ENCODE measurements around the gene ERBIN.
"Not testable (repeated sequence)": the region's sequence is repeated elsewhere in the genome, so short reads cannot be mapped to it uniquely, and the experiment has no call there.

ERBIN gene

DNA sequence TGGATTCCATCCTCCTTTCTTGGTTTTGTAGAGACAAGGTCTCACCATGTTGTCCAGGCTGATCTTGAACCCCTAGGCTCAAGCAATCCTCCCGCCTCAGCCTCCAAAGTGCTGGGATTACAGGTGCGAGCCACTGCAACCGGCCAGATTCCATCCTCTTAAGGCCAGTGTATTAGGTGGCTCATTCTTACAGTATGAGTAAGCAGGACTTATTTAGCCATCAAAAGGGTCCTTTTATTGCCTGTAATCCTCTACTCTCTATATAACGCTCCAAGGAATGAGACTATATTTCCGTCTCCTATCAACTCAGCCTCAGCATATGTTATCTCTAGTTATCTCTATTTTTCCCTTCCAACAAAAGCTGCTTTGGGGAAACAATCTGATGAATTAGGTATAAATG lies 3.0 kb upstream of the ERBIN start:
- DNase-seq = no peak

DNA sequence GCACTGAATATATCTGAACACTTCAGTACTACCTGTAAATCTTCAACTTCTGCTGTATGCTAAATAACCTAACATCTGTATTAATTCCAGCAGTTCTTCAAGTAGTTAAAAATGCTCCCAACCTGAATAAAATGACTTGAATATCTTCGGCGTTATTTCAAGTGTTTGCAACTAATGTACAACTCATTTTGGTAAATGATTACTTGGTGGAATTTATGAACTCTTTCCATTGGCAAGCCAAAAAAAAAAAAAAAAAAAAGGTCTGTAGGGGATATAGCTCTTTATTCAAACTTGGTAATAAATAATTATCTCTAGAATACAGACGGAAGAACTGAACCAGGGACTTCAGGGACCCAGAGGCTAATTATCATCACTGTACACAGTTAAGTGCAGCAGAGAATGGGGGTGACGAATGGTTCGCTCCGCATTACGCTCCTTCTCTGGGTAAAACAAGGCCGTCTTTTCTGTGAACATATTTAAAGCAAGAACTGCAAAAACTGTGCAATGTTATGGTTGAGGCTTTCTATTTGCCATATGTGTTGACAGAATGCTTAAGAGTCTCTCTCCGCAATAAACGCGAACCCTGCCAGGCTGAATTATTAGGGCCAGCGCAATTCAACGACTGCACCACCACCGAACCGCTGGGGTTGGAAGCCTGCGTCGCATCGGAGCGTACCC lies 1.9 kb upstream of the ERBIN start:
- DNase-seq = no peak

DNA sequence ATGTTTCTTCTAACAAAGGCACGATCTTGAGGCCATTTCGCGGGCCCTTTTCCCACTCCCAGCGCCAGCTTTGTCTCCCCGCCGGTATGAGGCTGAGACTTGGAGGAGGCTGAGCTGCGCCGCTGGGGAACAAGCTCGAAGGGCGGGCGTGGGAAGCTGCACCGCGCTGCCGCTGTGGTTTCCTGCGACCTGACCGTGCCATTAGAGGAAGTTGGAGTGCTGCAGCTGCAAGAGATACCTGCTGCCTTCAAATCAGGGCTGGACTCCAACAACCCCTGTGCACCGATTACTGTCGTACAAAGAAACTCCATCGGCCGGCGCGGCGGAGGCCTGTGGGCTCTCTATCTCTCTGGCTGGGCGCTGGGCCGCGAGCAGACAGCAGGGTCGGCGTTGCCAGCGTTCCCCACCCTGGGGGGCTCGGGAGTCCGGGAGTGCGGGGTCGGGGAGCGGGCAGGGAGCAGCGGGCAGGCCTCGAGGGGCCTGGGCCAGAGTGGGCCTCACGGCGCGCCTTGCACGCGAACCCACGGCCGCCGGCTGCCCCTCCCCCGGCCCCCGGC lies 1.3 kb upstream of the ERBIN start:
- no peak for DNase-seq

DNA sequence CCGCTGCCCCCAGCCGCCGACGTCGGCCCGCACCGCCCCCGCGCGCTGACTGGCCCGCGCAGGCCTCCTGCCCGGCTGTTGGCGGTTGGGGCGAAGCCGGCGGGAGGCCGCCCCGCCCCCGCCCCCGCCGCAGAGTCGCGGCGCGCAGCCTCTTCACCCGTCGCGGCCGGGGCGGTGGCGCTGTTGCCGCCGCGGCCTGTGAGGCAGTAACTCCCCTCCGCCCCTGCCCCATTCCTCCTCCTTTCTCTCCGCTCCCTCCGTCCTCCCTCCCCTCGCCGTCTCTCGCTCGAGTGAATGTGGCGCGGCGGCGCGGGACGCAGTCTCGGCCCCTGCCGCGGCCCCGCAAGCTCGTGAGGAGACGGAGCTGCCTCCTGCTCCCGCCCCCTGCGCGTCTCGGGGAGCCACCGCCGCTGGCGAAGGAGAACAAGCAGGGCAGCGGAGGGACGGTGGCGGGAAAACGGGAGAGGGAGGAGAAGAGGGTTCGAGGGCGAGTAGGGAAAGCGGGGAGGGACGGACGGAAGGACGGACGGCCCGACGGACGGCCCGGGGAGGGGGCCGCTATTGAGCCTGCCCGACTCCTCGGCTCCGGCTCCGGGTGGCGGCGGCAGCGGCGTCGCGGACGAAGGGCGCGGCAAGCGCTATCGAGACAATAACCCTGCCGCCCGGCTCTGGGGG lies 637 bp upstream of the ERBIN start:
- DNase-seq = peak; percentile 43

DNA sequence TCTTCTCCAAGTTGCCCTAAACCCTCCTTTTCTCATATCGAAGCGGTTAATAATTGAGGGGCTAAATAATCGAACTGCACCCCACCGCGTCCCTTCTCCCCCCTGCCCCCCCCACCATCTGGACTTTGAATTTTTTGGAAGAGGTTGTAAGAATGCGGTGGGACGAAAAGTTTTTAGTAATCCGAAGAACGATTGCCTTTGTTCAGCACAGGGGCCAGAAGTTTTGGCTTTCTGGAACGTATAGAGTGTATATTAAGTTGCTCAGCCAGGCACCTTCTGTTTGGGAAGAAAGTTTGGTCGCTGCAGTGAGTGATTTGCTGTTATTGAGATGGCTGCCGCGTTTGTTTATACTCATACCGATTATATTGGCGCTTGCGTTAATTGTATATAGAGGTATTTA lies 518 bp downstream of the ERBIN start:
- no peak for DNase-seq

DNA sequence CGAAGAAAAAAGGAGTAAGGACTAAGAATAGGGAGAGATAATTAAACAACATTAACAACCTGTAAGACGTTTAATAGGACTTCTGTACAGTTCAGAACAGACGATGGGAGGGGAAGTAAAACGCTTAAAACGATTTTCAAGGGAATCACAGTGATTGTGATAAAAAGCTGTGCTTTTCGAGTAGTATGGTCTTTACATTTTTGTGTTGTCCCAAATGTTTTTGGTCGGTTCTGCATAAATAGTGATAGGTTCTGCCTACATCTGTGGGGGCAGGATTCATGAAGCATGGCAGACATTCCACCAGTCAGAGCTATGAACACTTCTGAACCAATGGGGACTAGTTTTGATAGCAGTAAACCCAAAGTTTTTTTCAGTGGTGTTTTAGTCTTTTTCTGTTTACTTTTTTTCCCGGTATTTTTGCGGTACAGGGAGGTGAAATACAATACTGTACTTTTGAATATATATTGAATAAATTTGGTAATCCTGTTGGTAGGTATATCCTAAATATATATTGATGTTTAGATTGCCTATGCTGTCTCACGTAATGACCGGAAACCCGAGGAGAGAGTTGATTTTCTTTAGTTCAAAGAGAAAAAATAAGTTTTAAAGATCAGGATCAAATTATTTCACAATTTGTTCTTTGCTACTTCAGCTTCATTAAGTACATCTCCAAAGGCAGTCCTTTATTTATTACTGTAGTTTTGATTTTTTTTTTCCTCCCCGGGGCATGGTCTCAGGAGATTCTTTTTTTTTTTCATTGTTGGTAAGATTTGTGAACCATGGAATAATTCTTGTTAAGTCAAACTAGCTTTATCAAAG lies 1.3 kb downstream of the ERBIN start:
- no peak for DNase-seq

DNA sequence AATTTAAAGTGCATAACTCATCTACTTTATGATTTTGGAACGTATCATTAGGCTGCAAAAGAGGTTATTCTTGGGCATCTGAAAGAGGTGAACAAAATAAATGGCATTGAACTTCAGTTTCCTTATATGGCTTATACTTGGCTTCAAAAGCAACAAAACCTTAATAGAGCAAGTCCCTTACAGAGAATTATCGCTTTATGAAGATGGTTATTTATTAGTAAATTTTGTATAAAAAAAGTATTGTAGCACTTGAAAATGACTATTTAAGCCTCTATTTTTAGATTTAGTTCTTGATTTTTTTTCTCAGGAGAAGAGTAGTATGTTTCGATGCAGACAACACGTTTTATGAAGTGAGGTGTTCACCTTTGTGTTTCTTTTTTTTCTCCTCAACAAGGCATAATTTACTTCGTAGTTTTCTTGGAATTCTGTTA lies 2.0 kb downstream of the ERBIN start:
- DNase-seq = no peak

DNA sequence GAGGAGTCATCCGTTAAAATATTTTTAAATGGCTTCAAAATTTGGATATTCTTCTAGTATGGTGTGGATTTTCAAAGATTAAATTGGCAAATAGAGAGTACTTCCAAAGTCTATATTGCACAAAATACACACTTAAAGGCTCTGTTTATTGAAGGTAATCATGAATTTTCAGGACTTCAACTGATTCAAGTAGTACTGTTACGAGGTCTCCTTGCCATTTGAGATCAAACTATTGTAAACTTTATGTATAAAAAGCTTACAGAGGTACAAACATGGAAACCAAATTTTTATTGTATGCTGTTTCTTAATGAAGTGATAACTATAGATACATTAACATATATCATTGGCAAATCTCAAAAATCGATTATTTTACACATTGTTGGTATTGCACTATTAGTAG lies 2.5 kb downstream of the ERBIN start:
- DNase-seq = no peak

DNA sequence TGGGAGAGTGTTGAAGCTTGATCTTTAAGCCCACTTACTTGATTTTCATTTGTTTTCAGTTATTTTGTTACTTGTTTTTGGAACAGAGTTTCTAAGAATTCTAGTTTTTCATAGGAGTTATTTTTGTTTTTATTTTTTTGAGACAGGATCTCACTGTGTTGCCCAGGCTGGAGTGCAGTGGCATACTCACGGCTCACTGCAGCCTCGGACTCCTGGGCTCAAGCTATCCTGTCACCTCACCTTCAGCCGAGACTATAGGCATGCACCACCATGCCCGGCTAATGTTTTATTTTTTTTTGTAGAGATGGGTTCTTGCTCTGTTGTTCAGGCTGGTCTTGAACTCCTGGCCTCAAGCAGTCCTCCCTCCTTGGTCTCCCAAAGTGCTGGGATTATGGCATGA lies 6.3 kb downstream of the ERBIN start:
- no peak for DNase-seq

DNA sequence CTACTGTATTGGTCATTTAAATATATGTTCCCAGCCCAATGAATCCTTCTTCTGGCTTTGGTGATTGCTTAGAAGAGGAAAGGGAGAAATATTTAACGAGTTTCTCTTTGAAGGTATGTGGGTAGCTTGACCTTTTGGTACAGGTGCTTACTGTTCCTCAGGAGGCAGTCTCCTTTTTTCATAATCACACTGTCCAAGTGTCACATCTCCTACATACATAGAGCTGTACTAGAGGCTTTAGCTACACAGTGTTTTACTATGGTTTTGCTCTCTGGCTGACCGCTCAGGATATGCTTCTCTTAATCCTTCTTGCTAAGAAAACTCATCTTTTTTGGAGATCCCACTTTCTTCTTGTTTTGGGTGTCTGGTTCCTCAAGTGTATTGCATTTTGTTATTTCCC lies 6.9 kb downstream of the ERBIN start:
- DNase-seq = no peak

DNA sequence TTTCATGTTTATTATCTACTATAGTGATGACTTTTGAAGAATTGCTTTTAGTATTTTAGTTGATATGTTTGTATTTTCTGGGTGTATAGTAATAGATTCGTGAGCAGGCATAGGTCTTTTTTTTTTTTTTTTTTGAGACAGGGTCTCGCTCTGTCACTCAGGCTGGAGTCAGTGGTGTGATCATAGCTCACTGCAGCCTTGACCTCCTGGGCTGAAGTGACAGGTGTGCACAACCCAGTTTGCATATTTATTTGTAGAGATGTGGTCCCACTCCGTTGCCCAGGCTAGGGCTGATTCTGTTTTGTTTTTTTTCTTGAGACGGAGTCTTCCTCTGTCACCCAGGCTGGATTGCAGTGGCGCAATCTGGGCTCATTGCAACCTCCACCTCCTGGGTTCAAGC lies 11.9 kb downstream of the ERBIN start:
- DNase-seq = no peak

DNA sequence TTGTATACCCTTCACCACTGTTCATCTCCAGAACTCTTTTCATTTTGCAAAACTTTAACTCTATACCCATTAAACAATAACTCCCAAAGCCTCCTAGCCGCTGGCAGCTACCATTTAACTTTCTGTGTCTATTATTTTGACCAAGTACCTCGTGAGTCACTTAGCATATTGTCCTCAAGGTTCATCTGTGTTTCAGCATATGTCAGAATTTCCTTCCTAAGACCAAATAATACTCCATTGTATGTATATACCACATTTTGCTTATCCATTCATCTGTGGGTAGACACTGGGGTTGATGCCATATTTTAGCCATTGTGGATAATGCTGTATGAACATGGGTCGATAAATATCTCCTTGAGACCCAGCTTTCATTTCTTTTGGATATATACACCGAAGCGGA lies 17.4 kb downstream of the ERBIN start:
- DNase-seq = no peak

DNA sequence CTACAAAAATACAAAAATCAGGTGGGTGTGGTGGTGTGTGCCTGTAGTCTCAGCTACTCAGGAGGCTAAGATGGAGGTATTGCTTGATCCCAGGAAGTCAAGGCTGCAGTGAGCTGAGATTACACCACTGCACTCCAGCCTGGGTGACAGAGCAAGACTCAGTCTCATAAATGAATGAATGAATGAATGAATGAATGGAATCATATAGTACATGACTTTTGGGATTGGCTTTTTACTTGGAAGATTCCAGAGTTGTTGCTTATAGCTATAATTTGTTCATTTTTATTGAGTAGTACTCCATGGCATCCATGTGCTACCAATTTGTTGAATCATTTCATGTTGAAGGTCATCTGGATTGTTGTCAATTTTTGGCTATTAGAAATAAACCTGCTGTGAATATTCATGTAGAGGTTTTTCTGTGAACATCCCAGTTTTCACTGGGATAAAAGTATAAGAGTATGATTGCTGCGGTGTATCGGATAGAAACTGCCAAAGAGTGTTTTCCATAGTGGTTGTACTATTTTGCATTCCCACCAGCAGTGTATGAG lies 19.9 kb downstream of the ERBIN start:
- DNase-seq = no peak

DNA sequence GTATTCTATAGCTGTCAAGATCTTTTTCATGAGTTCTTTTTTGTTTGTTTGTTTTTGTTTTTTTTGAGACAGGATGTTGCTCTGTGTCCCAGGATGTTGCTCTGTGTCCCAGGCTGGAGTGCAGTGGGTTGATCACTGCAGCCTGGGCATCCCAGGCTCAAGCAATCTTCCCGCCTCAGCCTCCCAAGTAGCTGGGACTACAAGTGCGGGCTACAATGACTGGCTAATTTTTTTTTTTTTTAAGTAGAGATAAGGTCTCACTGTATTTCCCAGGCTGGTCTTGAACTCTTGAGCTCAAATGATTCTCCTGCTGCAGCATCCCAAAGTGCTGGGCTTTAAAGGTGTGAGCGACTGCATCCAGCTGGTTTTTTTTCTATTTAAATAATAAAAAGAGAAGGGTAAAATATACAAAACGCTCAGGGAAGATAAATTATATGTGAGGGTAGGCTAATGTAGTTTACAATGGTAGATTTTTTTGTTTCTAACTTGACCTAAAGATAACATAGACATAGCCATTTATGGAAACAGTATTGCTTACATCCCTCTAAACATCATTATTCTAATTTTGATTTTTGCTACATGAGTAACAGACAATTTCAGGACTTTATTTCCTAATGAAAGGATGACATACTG lies 21.9 kb downstream of the ERBIN start:
- no peak for DNase-seq

DNA sequence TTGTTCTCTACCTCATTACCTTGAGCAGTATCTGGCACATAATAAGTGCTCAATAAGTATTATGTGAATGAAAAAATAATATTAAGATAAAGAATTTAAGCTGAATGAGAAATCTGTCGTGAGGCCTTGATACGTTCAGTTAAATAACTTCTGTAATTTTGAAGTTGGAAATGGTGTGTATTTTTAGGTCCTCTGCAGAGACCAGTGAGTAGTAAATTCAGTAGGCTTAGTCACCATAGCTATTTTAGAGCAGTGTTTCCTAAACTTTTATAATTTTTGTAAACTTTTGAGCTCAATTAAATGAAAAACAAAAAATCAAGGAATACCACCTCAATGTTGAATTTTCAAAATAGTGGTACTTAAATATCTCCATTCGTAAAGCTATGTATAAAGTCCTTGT lies 25.0 kb downstream of the ERBIN start:
- DNase-seq = no peak

DNA sequence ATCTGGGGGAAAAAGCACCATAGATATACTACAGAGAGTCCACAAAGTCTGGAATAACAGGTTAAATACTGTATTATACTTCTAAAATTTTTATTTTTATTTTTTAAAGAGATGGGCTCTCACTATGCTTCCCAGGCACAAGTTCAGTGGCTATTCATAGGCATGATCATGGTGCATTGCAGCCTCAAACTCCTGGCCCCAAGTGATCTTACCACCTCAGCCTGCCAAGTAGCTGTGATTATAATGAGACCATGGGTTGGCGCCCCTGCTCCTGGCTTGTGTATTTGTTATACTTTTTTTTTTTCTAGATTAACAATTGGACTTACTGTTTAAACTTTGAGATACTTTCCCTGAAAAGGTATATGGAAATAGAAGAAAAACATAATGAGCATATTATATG lies 25.9 kb downstream of the ERBIN start:
- DNase-seq = no peak

DNA sequence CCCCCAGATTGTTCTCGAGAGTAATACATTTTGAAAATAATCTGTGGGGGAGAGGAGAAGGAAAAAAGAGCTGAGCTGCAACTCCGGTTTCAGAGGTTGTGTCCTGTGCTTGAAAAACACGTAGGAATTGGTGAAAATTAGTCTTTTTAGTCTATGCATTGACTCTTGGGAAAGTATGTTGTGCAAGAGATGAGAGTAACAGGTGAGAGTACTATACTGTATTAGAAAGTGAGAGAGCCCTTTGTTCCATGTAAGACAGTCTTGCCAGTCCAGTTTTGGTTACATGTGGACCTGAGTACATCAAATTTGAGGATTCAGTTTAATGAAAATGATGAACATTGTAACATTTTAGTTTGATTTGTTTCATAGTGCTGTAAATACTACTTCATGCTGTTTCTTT lies 27.8 kb downstream of the ERBIN start:
- DNase-seq = no peak

DNA sequence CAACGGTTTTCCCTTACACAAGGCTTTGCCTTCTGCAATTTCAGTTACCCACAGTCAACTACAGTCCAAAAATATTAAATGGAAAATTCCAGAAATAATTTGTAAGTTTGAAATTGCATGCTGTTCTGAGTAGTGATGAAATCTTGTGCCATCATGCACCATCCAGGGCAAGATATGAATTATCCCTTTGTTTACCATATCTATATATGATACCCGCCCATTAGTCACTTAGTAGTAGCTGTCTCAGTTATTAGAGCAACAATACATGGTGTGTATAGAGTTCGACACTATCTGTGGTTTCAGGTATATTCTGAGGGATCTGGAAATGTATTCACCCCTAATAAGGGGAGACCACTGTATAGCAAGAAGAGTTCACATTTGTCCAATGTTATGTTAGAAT lies 29.4 kb downstream of the ERBIN start:
- no peak for DNase-seq

DNA sequence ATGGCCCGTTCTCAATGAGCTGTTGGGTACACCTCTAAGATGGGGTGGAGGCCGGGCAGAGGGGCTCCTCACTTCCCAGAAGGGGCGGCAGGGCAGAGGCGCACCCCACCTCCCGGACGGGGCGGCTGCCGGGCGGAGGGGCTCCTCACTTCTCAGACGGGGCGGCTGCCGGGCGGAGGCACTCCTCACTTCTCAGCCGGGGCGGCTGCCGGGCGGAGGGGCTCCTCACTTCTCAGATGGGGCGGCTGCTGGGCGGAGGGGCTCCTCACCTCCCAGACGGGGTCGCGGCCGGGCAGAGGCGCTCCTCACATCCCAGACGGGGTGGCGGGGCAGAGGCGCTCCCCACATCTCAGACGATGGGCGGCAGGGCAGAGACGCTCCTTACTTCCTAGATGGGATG lies 31.3 kb downstream of the ERBIN start:
- DNase-seq = not testable (repeated sequence)

DNA sequence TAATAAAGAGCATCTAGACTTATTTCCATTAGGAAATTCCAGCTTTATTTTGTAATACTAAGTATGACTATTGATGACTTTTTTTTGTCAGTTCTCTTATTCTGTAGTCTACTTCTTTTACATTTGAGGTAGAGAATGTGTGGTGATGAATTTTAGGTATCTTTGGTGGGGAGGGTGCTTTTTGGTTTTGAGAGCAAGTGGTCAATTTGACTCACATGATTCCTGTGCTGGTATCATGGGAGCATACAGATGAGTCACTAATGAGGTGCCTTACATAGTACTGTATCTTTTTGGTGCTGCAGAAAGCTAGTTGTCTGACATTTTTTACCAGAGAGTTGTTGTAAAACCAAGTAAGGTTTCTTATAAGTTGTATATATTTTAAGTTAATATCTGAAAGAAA lies 35.3 kb downstream of the ERBIN start:
- DNase-seq = no peak

DNA sequence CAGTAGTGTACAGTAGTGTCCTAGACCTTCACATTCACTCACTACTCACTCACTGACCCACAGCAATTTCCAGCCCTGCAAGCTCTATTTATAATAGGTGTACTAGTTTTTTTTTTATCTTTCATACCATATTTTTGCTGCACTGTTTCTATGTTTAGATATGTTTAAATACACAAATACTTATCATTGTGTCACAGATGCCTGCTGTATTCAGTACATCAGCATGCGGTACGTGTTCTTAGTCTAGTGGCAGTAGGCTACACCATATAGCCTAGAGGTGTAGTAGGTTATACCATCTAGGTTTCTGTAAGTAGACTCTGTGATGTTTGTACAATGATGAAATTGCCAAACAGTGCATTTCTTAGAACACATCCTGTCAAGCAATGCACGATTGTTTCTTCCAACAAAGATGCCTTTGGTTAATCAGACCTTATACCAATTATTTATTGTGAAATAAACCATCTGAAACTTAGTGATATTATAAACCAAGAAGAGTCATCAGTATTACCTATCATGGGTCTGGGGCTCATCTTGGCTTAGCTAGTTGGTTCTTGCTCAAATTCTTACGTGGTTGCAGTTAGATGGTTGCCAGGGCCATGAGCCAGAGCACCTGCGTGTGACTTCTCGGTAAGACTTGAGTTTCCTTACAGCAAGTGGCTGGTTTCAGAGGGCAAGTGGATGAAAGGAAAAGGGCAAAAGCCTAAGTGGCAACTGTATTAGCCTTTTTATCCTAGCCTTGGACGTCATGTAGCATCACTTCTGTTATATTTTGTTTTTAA lies 41.1 kb downstream of the ERBIN start:
- DNase-seq = no peak
